Sciatic nerve (tissue), 2 donors: ENCODE results near the gene ZMIZ1. TPM values are rescaled to one million over a fixed set of nuclear protein-coding genes. Genes with fewer than 3 reads are reported as not detected.

Experiments used
- ATAC-seq: fragments of 200-7000 bp; cut with Tn5 transposase; one replicate; pipeline ENCODE4 v1.9.1; 2020; ENCODE audit warnings: mild to moderate bottlenecking, moderate library complexity
- DNase-seq: peaks from one replicate; pipeline ENCODE4 v3.0.0-alpha.2; 2020; ENCODE audit warnings: low spot score
- intact Hi-C: fragments of 100-400 bp; cut with DNase I; formaldehyde crosslinking; loops from one replicate; pipeline ENCODE4 v1.14.2; 2022
- total RNA-seq: library from RNA; stranded (reverse); fragmentation: NEBNext Ultra II Directional; extraction: Animal tissue kit (Norgen Biotek cat#: 25700); gene quantifications from one replicate; pipeline ENCODE4 v1.2.1, GENCODE V29; 2021
- donor health status: DM: no; HTN: no; CAD: no.
- donor health status: DM: no; HTN: no; CAD: no.

Gene ZMIZ1
- total RNA-seq, 1 donor from 2014 or later, result 96.7 TPM

- ATAC-seq (no peak), DNase-seq (no peak)
- intact Hi-C loops, result no loop called here
These were observed 281.1 kb downstream of the ZMIZ1 start for GRCh38 chr10:79349766-79350406.

DNA sequence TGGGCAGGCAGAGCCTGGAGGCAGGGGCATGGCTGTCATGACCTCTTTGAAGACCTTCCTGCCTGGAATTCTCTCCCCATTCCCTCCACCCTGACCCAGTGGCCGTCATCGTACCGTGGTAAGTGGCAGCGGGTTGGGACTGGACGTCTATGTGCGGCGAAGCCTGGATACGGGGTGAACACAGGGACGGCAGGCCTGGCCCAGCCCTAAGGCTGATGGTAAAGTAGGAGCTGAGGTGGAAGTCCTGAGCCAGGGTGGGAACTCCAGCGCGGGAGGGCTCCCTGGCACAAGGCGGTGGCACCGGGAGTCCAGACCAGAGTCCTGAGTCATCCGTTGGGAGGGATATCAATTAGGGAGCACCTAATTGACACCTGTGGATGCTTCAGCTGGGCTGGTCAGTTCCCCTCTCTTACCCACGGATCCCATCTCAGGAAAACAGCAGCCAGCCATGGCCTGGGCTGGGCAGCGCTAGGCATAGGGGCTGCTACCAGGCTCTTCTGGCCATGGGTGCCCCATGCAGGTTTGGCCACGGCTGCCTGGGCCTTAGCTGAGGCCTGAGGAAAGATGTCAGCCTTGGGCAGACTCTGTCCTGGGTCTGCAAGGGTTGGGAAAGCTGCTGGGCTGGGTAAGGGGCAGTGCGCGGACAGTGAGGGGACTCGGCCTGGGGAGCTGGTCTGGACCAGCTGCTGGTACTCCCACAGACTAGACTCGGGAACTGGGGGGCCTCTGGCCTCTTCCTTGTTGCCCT lies 281.8 kb downstream of the ZMIZ1 start:
- ATAC-seq (no peak), DNase-seq (no peak)
- intact Hi-C loops, result no loop called here

DNA sequence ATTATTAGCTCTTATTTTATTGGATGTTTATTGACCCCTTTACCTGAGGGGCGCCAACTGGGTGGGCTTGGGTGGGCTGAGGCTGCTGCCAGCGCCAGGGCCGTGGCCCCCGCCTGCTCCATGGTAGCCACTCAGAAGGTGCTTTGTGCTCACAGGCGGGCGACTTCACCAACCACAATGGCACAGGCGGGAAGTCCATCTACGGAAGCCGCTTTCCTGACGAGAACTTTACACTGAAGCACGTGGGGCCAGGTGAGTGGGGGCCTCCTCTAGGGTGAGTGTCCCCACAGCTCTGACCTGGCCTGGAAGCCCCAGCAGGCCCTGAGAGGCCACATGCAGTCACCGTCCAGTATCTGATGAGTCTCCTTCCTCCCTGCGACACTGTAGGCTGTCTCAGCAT lies 282.6 kb downstream of the ZMIZ1 start:
- DNase-seq (no peak), ATAC-seq (no peak)
- intact Hi-C loops, result no loop called here

DNA sequence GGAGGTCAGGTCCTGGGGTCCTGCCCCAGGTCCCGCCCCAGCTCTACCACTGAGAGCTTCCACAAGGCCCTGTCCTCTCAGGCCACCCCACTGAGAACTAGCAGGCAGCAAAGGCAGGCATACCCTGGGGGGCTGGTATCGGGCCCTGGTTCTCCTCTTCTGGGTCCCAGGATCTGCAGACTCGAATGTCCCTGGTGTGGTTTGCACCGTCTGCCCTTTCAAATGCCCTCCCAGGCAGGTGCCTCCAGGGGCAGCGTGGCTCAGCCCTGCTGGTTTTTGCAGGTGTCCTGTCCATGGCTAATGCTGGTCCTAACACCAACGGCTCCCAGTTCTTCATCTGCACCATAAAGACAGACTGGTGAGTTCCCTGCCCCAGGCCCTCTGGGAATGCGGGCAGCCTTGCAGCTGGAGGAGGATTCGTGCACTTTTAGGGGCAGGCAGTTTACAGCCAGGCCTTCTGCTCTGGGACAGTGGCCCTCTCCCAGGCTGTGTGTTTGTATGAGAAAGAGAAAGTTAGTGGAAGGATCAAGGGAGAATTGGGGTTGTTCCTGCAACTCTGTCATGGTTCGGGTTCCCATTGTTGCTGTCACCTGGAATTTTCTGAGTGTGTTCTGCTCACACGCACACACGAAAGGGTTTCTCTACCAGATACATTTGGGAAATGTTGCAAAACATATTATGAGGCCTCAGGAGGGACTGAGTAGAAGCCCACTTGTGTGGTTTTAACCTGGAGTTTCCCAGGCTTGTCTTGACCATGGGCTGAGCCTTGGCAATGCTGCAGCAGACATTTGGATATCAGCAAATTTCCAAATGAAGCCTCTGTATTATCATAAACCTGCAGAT lies 283.5 kb downstream of the ZMIZ1 start:
- intact Hi-C loops, result no loop called here
- DNase-seq, result no peak

DNA sequence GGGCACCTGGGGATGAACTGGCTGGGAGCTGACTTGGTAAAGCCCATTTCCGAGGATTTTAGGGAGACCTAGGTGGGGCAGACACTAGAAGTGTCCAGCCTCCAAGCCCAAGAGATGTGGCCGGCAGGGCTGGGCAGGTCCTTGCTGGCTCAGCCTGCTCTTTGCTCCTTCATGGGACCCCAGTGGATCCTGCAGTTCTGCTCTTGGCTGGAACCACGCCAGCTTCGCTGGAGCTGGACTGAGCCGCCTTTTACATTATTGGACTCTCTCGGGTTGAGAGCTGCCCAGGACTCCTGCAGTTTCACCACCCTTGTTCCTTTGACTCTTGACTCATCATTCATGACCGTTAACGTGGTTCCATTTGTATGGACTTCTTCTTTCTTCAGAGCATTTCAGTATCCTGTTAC lies 284.2 kb downstream of the ZMIZ1 start:
- ATAC-seq, result no peak
- intact Hi-C loops, result no loop called here
- no peak for DNase-seq

More for the DNA sequence above, 283.5 kb downstream of the ZMIZ1 start:
- no peak for ATAC-seq

DNA sequence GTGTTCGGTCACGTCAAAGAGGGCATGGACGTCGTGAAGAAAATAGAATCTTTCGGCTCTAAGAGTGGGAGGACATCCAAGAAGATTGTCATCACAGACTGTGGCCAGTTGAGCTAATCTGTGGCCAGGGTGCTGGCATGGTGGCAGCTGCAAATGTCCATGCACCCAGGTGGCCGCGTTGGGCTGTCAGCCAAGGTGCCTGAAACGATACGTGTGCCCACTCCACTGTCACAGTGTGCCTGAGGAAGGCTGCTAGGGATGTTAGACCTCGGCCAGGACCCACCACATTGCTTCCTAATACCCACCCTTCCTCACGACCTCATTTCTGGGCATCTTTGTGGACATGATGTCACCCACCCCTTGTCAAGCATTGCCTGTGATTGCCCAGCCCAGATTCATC lies 285.0 kb downstream of the ZMIZ1 start:
- ATAC-seq (no peak), DNase-seq (no peak)
- intact Hi-C loops, result no loop called here

GRCh38 chr10:79354141-79354540 lies 285.4 kb downstream of the ZMIZ1 start:
- intact Hi-C loops, result no loop called here
- DNase-seq (no peak), ATAC-seq (no peak)

- DNase-seq, result no peak
- no peak for ATAC-seq
- intact Hi-C loops, result no loop called here
These were observed 285.8 kb downstream of the ZMIZ1 start for GRCh38 chr10:79354615-79355014.

GRCh38 chr10:79355420-79356017 lies 286.8 kb downstream of the ZMIZ1 start:
- intact Hi-C loops, result no loop called here
- no peak for ATAC-seq
- DNase-seq, result no peak

DNA sequence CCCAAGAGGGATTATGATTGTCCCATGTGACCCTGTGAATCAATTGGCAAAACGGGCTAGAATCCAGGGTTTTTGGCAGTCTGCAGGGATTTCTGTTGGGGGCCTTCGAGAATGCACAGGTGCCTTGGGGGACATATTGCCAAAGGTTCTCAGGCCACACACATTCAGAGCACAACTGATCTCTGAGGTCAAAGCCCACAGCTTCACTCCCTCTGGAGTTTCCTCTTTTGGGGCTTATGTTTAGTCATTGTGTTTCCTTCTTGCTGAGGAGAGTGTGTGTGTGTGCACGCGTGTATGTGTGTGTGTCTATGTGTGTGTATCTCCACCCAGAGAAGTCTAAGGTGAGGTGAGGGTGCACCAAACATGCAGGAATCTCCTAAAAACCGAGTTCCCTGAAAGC lies 287.3 kb downstream of the ZMIZ1 start:
- intact Hi-C loops, result no loop called here
- no peak for DNase-seq
- no peak for ATAC-seq

DNA sequence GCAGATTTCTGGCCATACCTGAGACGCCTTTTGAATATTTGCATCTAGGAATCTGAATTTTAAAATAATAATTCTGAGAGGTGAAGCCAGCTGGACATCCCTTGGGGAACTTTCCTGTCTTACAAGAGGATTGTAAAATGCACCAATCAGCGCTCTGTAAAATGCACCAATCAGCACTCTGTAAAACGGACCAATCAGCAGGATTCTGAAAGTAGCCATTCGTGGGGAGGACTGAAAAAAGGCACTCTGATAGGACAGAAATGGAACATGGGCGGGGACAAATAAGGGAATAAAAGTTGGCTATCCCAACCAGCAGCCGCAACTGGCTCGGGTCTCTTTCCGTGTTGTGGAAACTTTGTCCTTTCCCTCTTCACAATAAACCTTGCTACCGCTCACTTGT lies 288.4 kb downstream of the ZMIZ1 start:
- intact Hi-C loops, result no loop called here
- DNase-seq (no peak), ATAC-seq (no peak)

DNA sequence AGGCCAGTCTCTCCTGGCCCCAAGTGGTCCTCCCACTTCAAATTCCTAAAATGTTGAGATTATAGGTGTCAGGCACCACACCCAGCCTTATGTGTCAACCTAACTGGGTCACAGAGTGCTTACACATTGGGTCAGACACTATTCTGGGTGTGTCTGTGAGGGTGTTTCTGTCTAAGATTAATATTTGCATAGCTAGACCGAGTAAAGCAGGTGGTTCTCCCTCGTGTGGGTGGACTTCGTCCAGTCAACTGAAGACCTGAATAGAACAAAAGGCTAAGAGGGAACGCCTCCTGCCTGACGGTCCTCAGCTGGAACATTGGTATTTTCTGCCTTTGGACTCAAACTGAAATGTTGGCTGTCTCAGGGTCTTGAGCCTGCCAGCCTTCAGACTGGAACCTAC lies 290.0 kb downstream of the ZMIZ1 start:
- DNase-seq, result no peak
- no peak for ATAC-seq
- intact Hi-C loops, result no loop called here

GRCh38 chr10:79359816-79360498 lies 291.2 kb downstream of the ZMIZ1 start:
- DNase-seq (no peak), ATAC-seq (no peak)
- intact Hi-C loops, result no loop called here

- DNase-seq (no peak), ATAC-seq (no peak)
- intact Hi-C loops, result no loop called here
These were observed 292.0 kb downstream of the ZMIZ1 start for GRCh38 chr10:79360499-79361342.

GRCh38 chr10:79361726-79362397 lies 293.1 kb downstream of the ZMIZ1 start:
- no peak for DNase-seq
- intact Hi-C loops, result no loop called here
- no peak for ATAC-seq
